AG09319 (cell line): ENCODE results near the gene ACY1.

Source experiments
- DNase-seq: peaks from one replicate; pipeline ENCODE4 v3.0.0-alpha.2; 2010; ENCODE audit warnings: low read depth; ENCODE audit errors: extremely low read depth
- TF ChIP-seq, protein P1 (sequence below): IDR thresholded peaks from 2 replicates; pipeline ENCODE4 v1.5.1; 2011; ENCODE audit warnings: low read depth, mild to moderate bottlenecking, inconsistent platforms, low read length, moderate library complexity

ACY1 gene

DNA sequence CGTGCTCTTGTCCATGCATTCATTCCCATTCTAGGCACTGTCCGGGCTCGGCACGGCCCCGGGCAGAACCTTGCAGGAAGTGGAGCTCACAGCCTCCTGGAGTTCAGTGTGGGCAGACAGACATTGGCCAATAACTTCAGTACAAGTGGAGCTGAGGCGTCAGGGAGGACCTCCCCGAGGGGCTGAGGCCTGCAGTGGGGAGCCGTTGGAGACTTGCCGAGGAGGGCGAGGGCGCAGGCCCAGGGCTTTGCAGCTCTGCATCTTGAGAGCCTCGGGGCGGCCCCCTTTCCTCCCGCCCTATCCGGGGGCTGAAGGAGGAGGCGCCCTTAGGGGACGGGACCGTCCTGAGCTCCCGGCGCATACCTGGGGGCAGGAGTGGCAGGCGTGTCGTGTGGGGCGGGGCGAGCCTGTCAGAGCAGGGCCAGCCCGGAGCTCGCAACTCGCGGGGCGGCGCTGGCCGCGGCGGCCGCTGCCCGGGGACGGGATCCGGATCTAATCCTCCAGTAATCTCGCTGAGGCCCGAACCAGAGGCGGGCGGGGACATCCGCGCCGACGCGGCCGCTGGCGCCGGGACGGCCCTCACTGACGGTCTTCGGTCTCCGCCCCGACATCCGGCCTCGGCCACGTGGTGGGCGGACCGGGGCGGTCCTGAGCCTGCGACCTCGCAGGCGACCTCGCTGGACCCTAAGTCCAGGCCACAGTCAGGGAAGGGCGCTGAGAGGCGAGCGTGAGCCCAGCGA lies at the start of gene ACY1:
TSS of gene ACY1 (plus strand) at position 698 of the 740 bp plus-strand sequence. CDS start 530 bp downstream, outside the sequence.
- DNase-seq: peak; percentile 60
- TF ChIP-seq, protein P1, sequence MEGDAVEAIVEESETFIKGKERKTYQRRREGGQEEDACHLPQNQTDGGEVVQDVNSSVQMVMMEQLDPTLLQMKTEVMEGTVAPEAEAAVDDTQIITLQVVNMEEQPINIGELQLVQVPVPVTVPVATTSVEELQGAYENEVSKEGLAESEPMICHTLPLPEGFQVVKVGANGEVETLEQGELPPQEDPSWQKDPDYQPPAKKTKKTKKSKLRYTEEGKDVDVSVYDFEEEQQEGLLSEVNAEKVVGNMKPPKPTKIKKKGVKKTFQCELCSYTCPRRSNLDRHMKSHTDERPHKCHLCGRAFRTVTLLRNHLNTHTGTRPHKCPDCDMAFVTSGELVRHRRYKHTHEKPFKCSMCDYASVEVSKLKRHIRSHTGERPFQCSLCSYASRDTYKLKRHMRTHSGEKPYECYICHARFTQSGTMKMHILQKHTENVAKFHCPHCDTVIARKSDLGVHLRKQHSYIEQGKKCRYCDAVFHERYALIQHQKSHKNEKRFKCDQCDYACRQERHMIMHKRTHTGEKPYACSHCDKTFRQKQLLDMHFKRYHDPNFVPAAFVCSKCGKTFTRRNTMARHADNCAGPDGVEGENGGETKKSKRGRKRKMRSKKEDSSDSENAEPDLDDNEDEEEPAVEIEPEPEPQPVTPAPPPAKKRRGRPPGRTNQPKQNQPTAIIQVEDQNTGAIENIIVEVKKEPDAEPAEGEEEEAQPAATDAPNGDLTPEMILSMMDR: no peak

DNA sequence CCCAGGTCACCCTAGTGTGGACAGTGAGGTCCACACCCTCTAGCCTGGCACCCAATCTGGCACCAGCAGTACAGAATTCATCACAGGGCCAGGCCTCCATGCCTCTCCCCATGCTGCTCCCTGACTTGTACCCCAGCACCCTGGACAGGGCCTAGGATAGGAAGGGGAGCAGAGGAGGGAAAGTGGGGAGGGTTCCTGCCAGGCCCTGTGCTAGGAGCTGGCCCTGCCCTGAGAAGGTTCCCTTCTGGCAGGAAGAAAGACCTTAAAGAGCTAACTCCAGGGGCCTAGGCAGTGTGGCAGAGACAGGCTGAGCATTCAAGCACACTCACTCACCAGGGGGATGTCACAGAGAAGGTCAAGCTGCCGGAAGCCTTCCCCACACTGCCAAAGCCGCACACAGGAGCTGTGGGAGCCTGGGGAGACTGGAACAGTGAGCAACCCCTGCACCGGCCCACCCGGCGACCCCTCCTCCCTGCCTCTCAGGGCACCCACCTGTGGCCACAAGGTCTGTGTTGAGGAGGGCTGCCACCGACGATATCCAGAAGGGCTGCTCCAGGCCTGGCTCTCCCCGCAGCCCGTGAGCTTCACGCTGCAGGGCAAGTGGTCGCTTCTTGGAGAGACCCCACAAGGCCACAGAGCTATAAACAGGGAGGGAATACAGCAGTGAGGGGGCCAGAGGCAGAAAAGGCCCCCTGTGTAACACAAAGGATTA lies 49.0 kb upstream of the ACY1 start:
- TF ChIP-seq, protein P1: no peak
- DNase-seq: no peak

DNA sequence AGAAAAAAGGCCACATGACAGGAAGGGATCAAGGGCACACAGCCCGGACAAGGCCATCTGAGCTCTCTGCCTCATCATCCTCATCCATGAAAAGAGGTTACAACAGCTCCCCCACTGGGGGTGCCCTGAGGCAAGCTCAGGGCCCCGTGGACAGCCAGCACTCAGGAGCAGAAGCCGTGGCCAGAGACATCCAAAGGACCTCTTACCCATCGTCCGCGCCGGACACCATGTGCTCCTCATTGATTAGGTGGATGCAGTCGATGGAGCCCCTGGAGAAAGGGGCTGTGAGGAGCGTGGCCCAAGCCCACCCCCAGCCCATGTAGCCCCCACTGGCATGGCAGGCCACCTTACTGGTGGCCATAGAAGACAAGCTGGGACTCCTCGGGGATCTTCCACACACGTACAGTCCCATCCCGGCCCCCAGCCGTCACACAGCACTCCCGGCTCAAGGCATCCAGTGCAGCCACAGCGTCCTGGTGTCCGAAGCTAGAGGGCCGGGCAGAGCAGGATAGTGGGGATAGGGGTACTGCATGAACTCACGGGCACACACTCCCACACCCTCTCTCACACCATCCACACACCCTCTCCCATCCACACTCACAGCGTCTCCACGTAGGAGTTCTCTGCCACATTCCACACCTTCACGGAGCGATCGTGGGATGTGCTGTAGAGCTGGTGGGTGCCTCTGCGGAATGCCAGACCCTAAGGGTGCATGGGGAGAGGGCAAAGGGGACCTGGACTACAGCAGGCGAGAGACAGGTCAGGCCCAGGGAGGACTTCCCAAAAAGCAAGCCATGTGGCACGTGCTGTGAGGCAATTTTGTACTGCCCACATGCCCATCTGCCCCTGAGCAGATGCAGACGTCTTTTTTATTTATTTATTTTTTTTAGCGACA lies 48.1 kb upstream of the ACY1 start:
- DNase-seq: no peak
- TF ChIP-seq, protein P1: no peak

DNA sequence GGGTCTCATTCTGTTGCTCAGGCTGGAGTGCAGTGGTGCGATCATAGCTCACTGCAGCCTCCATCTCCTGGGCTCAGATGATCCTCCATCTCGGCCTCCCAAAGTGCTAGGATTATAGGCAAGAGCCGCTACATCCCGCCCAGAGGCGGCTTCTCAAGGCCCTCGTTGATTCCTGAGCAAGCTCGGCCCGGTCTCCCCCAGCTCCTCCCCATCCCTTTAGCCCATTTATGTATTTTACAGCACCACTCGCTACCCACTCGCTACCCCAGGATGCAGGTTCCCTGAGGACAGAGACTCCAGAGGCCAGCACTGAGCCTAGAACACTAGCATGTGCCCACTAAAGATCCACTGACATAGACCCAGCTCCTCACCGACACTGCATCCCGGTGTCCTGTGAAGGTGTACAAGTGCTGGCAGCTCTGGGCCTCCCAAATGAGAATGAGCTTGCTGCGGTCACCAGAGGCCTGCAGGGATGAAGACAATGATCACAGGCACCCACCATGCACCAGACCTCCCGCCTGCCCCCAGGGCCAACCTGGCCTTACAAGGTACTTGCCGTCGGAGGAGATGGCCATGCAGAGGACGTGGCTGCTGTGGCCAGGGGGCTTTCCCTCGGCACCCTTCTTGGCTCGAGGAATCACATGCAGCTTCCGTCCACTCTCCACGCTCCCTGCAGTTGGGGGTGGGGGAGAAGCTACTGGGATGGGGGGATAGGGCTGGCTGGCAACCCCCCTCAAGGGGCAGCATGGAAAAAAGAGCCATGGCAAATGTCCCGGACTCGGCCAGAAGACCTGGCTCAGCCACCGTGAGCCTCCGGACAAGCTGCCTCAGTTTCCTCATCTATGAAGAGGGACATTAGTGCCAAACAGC lies 47.2 kb upstream of the ACY1 start:
- DNase-seq: no peak

DNA sequence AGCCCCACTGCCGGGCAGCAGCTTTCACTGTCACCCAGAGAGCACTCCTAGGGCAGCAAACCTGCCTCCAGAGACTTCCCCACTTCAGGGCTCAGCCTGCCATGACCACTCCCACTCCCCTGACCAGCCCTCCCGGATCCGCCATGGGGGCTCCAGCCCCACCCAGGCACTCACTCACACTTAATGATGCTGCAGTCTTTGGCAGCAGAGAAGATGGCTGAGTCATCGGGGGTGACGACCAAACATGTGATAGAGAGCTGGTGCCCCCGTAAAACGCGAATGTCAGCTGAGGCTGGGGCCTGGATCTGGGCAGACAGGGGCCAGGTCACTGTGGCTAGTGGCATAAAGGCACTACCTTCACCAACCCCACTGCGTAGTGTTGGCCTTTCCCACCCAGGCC lies 46.3 kb upstream of the ACY1 start:
- DNase-seq: no peak
- TF ChIP-seq, protein P1: no peak

More for the DNA sequence above, 47.2 kb upstream of the ACY1 start:
- TF ChIP-seq, protein P1: no peak

DNA sequence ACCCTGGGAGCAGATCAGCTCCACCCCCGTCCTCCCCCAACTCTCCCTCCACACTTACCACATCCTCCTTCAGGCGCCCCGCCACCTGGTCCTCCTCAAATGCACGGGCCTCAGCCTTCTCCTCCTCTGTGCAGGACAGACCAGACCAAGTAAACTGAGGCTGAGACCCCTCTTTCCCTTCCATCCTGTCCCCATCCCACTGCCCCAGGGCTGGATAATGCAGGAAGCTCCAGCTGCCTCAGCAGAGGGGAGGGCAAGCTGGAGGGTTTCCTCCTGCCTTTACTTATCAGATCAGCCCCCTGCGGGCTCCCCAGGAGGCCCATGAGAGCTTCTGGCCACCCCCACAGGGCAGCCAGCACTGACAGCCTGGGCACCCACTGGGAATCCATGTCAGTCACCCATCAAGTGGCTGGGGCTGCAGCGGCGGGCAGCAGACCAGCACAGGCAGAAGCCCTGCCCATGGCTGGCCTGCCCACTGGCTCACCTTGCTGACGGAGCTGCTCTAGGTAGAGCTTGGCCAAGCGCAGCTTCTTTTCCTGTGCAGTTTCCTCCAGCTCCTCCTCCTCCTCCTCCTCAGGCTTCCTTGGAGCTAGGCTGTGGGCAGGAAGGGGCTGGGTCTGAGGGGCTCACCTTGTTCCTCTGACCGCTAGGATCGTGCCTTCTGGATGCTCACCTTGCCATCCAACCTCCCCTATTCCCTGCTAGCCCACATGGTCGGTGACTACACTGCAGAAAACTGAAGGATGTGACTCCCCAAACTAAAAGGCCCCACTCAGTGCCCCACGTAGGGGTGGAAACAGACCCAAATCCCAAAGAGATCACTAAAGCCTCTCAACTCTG lies 45.5 kb upstream of the ACY1 start:
- TF ChIP-seq, protein P1: no peak
- DNase-seq: no peak
